BJ (cell line): ENCODE measurements around the gene SENP5. TPM values are rescaled to one million over a fixed set of nuclear protein-coding genes. Genes with fewer than 3 reads are reported as not detected.

Experiments
- CTCF ChIA-PET: fragments of 350-600 bp; formaldehyde crosslinking; extraction: SDS; loops from one replicate; lab custom pipeline; 2021; ENCODE audit warnings: antibody characterized with exemption, inconsistent platforms; lab: Yijun Ruan, JAX
- POLR2A ChIA-PET: fragments of 300-600 bp; sonication (Branson Sonifier 250); formaldehyde crosslinking; extraction: SDS; loops from one replicate; lab custom pipeline; 2021; ENCODE audit warnings: antibody characterized with exemption; lab: Charles Lee
- DNase-seq: peaks from one replicate; pipeline ENCODE4 v3.0.0-alpha.2; 2011; ENCODE audit warnings: low read depth
- H3K27me3 ChIP-seq: 2 replicates; pipeline ENCODE4 v1.6.0; 2011; ENCODE audit warnings: low read length; ENCODE audit not compliant: control insufficient read depth, insufficient read depth
- H3K36me3 ChIP-seq: 2 replicates; pipeline ENCODE4 v1.5.1; 2011; ENCODE audit warnings: low read length; ENCODE audit not compliant: control insufficient read depth, insufficient read depth
- H3K4me3 ChIP-seq: 2 replicates; pipeline ENCODE4 v1.5.1; 2011; ENCODE audit warnings: low read depth, mild to moderate bottlenecking, control low read depth, low read length
- polyA plus RNA-seq: library from polyadenylated mRNA; depleted of rRNA; stranded (reverse); fragments of >200 nt; gene quantifications from 2 replicates; pipeline ENCODE4 v1.2.3, GENCODE V29; 2011
- TF ChIP-seq, protein P1 (sequence below): IDR thresholded peaks from 2 replicates; pipeline ENCODE4 v1.5.1; 2011; ENCODE audit warnings: low read depth, mild to moderate bottlenecking, control low read depth, inconsistent platforms, low read length, moderate library complexity; ENCODE audit not compliant: insufficient read depth

Gene SENP5
- polyA plus RNA-seq, 1 experiment: 12.0 TPM

DNA sequence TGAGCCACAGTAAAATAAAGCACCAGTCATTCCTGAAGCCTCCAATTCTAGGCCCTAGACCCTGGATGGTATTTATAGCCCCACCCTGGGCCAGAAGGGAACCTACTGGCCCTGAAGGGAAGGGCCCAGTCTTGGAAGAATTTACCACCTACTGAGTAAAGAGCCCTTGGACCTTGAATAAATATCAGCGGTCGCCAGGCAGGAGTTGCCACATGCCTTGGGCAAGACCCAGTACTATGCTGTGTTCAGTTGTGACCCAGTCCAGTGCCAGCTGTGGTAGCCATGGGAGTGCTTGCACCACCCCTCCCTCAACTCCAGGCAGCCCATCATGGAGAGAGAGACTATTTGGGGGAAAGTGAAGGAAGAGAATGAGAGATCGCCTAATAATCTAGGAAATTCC, 47.7 kb downstream of the SENP5 start:
- Histone ChIP-seq H3K27me3 (no peaks in the 10 kb centered on the region), H3K4me3 (no peak overlapping the region), H3K36me3 (peaks cover 8% of the 10 kb centered on the region)
- no peak for DNase-seq
- ChIA-PET POLR2A (no interaction called here), CTCF (no interaction called here)
- TF ChIP-seq, protein P1, sequence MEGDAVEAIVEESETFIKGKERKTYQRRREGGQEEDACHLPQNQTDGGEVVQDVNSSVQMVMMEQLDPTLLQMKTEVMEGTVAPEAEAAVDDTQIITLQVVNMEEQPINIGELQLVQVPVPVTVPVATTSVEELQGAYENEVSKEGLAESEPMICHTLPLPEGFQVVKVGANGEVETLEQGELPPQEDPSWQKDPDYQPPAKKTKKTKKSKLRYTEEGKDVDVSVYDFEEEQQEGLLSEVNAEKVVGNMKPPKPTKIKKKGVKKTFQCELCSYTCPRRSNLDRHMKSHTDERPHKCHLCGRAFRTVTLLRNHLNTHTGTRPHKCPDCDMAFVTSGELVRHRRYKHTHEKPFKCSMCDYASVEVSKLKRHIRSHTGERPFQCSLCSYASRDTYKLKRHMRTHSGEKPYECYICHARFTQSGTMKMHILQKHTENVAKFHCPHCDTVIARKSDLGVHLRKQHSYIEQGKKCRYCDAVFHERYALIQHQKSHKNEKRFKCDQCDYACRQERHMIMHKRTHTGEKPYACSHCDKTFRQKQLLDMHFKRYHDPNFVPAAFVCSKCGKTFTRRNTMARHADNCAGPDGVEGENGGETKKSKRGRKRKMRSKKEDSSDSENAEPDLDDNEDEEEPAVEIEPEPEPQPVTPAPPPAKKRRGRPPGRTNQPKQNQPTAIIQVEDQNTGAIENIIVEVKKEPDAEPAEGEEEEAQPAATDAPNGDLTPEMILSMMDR: no peak

DNA sequence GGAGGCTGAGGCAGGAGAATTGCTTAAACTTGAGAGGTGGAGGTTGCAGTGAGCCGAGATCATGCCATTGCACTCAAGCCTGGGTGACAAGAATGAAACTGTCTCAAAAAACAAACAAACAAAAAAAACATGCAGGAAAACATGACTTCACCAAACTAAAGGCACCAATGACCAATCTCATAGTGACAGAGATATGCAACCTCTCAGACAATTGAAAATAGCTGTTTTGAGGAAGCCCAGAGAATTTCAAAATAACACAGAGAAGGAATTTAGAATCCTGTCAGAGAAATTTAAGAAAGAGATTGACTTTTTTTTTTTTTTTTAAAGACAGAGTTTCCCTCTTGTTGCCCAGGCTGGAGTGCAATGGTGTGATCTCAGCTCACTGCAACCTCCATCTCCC, 48.5 kb downstream of the SENP5 start:
- Histone ChIP-seq H3K4me3 (no peak overlapping the region), H3K36me3 (peaks cover 8% of the 10 kb centered on the region), H3K27me3 (no peaks in the 10 kb centered on the region)
- ChIA-PET POLR2A (no interaction called here), CTCF (no interaction called here)
- TF ChIP-seq, protein P1: no peak
- DNase-seq: no peak

DNA sequence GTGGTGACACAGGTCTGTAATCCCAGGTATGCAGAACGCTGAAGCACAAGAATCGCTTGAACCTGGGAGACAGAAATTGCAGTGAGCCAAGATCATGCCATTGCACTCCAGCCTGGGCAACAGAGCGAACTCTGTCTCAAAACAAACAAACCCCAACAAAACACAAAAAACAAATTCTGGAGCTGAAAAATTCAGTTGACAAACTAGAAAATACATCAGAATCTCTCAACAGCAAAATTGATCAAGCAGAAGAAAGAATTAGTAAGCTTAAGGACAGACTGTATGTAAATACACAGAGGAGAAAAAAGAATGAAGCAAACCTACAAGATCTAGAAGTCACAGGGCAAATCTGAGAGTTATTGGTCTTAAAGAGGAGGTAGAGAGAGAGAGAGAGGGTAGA, 49.3 kb downstream of the SENP5 start:
- POLR2A ChIA-PET: no interaction called here
- TF ChIP-seq, protein P1: no peak
- Histone ChIP-seq H3K36me3 (peaks cover 8% of the 10 kb centered on the region), H3K27me3 (no peaks in the 10 kb centered on the region), H3K4me3 (no peak overlapping the region)
- DNase-seq: no peak
- CTCF ChIA-PET: interaction anchor here (0.6 to 1.3 kb wide), 2 partner anchors 8 to 54 kb away, joined by 3 to 4 read pairs; no protein-coding TSS in a partner anchor

DNA sequence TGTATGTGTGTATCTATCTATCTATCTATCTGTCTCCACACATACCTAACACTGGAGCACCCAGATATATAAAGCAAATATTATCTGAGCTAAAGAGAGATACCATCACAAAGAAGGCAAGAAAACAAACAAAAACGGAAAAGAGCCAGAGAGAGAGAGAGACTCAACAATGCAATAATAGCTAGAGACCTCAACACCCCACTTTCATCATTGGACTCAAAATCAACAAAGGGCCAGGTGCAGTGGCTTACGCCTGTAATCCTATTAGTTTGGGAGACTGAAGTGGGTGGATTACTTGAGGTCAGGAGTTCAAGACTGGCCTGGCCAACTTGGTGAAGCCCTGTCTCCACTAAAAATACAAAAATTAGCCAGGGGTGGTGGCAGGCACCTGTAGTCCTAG, 51.2 kb downstream of the SENP5 start:
- ChIA-PET CTCF (no interaction called here), POLR2A (no interaction called here)
- no peaks in the 10 kb centered on the region for H3K27me3 ChIP-seq
- peaks cover 11% of the 10 kb centered on the region for H3K36me3 ChIP-seq
- no peak for DNase-seq
- no peak overlapping the region for H3K4me3 ChIP-seq
- TF ChIP-seq, protein P1: no peak

DNA sequence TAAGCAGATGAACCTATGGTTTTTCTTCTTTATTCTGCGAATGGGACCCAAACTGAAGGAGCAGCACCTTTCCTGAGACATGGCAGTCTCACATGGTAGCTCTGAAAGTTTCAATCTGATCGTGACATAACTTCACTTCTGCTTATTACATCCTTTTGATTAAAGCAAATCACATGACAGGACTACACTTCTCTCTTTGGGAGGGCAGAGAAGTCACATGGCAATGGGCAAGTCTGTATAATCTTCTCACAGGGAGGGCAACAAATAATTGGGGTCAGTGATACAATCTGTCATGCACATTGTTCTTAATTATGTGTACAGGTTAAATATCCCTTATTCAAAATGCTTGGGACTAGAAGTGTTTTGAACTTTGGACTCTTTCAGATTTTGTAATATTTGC, 53.0 kb downstream of the SENP5 start:
- POLR2A ChIA-PET: no interaction called here
- Histone ChIP-seq H3K36me3 (peaks cover 3% of the 10 kb centered on the region; the same call in 1 of the 2 replicates), H3K4me3 (no peak overlapping the region), H3K27me3 (no peaks in the 10 kb centered on the region)
- TF ChIP-seq, protein P1: no peak
- CTCF ChIA-PET: no interaction called here
- no peak for DNase-seq
